ENCODE data around the gene TAS2R60.
"Not testable (repeated sequence)": the region's sequence is repeated elsewhere in the genome, so short reads cannot be mapped to it uniquely, and the experiment has no call there.

Gene TAS2R60, protein sequence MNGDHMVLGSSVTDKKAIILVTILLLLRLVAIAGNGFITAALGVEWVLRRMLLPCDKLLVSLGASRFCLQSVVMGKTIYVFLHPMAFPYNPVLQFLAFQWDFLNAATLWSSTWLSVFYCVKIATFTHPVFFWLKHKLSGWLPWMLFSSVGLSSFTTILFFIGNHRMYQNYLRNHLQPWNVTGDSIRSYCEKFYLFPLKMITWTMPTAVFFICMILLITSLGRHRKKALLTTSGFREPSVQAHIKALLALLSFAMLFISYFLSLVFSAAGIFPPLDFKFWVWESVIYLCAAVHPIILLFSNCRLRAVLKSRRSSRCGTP

GRCh38 chr7:143443153-143443552, at the start of gene TAS2R60:
Gene TAS2R60 (plus strand): TSS chr7:143443453. CDS start chr7:143443453, 0 bp downstream.
- DNase-seq (ENCODE audit: low read depth, low spot score) = no peak

DNA sequence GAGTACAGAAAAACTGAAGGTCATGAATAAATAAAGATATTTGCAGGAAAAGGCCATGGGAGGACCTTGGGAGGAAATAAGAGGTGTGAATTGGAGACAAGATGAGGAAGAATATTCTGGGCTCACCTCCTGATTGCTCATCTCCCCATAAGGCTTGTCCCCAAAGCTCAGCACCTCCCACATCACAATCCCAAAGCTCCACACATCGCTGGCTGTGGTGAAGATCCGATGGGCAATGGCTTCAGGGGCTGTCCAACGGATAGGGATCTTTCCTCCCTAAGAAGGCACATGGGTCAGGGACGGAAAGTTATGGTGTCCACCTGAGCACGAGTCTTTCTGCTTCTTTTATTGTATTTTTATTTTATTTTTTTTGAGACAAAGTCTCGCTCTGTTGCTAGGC, 49.2 kb upstream of the TAS2R60 start:
- no peak for DNase-seq (ENCODE audit: low read depth, low spot score)

DNA sequence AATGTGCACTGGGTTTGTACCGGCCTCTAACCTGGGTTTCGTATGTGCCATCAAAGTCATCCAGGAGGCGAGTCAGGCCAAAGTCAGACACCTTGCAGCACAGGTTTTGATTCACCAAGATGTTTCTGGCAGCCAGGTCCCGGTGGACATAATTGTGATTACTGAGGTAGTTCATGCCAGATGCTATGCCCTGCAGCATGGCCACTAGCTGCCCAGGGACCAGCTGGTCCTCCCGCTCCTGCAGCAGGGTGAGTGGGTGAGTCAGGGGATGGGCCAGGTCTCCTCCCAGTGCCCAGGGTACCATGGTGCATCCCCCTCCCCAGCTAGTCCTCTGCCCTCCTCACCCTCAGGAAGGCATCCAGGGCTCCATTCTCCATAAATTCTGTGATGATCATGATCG, 48.5 kb upstream of the TAS2R60 start:
- no peak for DNase-seq (ENCODE audit: low read depth, low spot score)

DNA sequence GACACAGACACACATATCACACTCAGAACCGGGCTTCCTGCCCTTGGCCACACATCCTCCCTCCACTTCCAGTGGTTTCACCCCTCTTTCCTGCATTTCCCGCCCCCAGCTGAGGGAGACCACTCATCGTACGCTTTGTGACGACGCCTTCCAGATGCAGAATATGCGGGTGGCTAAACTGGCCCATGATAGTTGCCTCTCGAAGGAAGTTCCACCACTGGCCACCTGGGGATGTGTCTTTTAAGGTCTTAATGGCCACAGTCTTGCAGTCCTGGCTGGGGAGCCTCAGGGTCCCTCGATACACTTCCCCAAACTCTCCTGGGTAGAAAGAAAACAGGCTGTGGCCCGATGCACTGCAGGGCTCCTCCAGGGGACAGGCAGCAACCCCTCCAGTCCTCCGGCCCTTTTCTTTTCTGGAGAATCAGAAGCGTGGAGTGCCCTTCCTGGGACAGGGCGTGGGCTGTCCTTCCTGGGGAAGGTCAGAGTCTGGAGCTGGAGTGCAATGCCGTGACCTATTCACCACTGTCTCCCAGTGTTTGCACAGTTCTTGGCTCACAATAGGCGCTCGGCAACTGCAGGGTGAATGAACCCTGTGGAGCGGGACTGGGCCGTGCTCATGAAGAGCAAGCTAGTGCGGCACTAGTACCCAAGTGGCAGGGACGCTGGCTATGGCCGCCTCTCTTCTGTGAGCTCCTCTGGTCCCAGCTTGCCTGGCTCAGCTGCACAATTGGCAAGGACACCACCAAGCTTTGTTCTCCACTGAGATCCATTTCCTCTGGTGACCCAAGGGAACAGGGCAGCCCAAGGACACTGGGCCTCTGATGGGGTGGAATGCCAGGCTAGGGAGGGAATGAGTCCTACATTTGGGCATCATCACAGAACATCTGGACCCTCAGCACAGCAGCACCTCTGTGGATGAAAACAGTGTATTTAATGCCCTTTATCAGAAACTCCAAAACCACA, 47.8 kb upstream of the TAS2R60 start:
- no peak for DNase-seq (ENCODE audit: low read depth, low spot score)

DNA sequence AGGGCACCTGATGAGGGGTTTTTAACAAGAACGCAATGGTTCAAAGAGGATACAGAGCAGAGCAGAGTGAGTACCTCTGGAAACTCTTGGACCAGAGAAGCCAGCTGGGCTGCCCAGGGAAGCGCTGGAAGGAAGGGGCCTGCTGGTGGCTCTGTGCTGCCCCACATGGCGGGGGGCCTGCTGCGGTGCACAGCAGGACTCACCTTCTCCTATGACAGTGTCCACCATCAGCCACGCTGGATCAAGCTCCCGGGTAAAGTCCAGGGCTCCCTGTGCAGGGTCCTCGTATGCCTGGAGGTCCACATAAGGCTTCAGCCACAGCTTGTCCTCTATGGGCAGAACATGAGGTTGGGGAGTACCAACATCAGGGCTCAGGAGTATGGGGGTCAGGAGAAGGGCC, 47.1 kb upstream of the TAS2R60 start:
- no peak for DNase-seq (ENCODE audit: low read depth, low spot score)

- DNase-seq (ENCODE audit: low read depth, low spot score) = no peak
Measured at GRCh38 chr7:143396625-143397556, 46.4 kb upstream of the TAS2R60 start.

DNA sequence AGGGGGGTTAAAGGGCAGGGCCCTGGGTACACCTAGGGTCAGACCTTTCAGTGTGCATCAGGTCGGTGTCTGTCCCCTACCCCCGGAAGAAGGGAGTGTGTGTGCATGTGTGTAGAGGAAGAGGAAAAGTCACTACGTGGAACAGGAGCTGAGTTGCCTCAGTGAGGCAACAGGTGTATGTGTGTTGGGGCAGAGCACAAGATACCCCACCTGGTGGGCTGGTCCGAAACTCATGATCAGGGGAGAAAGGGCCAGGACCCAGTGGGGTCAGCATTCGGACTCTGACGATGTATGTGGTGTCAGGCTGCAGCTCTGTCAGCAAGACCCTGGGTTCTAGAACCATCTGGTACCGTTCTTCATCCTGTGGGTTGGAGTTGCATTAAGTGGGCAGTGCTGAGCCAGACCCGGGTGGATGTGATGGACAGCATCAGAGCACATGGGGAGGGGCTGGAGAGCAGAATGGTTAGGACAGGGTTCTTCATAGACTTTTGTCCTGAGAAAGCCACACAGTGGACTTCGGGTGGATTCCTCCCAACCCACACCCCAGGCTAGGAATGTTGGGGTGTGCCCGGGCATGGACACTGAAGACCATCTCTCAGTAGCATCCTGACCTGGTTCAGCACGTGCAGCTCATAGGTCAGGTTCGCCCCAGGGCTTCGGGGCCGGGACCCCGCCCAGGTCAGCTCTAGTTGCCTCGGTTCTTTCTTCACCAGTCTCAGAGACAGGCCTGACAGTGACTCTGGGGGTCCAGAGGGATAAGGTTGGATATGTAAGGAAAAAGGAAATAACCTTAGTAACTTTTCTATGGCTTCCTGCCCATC, 45.3 kb upstream of the TAS2R60 start:
- DNase-seq (ENCODE audit: low read depth, low spot score) = no peak

- DNase-seq (ENCODE audit: low read depth, low spot score) = no peak
Measured at GRCh38 chr7:143398616-143399015, 44.6 kb upstream of the TAS2R60 start.

DNA sequence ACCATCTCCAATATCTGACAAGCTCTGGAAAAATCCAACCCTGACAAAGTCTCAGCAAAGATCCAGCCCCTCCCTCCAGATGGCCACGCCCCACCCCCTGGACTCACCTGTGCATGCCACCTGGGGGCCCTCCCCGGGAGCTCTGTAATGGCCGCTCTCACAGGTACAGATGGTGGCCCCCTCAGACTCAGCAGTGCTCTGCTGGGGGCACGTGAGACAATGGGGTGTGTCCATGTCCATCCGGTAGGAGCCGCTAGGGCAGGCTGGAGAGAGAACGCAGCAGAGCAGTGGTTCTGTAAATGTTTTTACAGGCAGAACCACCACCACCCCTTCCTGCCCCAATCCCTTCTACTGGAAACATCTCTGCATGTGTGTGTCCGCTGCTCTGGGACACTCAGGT, 44.1 kb upstream of the TAS2R60 start:
- no peak for DNase-seq (ENCODE audit: low read depth, low spot score)

DNA sequence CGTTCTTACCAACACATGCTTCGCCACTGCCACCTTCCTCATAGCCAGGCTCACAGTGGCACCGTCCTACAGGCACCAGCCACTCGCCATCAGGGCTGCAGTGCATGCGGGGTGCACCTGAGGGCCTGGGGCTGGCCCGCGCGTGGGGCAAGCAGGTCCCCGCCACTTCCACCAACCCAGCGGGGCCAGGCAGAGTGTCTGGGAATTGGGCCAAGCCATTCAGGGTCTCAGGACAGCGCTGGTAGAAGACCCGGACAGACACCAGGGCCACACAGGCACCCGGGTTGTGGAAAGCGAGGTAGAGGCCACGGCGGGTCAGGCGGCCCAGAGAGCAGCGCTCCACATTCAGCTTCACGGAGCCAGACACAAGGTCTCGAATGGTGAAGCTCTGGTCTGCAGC, 43.6 kb upstream of the TAS2R60 start:
- DNase-seq (ENCODE audit: low read depth, low spot score) = no peak

DNA sequence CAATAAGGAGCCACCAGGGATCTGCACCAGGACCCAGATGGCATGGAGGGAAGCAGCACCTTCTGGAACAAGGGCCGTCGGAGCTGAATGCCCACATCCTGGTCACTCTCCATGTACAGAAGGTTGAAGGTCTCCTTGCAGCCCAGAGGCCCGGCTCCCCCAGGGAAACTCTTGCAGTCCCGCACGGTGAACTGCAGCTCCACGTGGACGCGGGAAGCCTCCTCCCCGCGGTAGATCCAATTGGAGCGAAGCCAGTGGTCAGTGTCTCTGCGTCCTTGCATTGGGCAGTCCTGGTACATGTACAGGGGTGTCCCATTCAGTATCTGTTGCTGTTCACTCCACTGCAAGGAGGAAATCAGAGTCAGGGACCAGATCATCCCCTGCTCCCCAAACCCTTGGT, 42.0 kb upstream of the TAS2R60 start:
- no peak for DNase-seq (ENCODE audit: low read depth, low spot score)

DNA sequence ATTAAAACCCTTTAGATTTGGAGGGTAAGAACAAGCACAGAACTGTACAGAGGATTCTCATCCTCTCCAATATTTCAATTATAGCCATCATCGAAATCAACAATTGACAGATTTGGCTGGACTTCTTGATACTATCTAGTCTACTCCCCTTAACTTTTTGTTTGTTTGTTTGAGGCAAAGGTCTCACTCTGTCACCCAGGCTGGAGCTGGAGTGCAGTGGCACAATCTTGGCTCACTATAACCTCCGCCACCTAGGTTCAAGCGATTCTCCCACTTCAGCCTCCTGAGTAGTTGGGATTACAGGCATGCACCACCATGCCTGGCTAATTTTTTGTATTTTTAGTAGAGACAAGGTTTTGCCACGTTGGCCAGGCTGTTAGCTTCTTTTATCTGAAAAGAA, 41.0 kb upstream of the TAS2R60 start:
- DNase-seq (ENCODE audit: low read depth, low spot score) = not testable (repeated sequence)

GRCh38 chr7:143405173-143406001, 37.9 kb upstream of the TAS2R60 start:
- no peak for DNase-seq (ENCODE audit: low read depth, low spot score)

DNA sequence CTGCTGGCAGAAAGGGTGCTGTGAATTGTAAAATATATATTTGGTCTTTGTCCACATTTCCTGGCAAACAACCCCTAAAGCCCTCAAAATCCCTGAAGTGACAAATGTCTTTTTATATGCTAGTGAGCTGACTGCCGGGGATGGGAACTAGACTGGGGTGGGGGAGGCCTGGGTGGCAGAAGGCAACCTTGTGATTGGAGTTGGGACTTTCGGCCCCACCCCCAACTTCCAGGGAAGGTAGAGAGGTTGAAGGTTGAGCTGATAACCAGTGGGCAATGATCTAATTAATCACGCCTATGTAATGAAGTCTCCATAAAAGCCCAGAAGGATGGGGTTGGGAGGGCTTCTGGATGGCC, 37.3 kb upstream of the TAS2R60 start:
- no peak for DNase-seq (ENCODE audit: low read depth, low spot score)

DNA sequence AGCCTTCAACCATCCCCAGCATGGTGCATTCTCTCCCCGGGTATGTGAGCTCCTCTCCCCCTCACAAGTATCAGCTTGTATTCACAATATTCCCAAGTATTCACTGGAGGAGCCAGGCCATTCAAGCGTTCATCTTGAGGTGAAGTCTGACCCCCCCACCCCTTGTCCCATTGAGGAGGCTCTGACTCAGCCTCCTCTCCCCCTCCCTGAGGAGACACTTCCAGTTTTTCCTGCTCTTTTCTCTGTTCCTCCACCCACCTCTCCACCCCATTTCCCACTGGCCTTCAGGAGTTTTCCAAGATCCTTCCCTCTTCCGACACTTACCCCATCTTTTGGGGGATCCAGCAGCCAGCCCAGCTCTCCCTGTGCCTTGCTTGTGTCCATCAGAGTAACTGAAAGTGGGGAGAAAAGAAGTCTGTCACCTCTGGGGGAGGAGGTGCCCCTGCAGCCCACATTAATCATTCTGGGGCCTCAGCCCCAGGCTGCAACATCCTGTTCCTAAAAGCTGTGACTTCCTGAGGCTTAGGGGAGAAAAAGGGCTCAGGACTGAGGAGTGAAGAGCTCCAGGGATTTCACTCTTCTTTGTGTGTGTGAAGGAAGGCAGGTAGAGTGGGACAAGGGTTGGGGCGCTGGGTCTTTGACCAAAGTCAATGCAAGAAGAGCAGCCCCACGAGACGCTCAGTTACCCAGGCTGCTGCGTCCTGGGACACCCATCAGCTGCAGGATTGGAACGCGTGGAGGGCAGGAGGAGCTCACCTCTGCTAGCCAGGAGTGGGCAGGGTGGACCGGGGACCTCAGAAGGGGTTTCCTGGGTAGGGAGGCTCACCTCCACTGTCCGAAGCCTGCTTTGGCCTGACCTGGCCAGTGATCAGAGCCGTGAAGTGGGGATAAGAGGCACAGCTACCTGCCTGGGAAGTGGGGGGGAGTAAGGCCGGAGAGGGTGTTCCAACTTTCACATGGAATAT, 35.7 kb upstream of the TAS2R60 start:
- DNase-seq (ENCODE audit: low read depth, low spot score) = no peak

DNA sequence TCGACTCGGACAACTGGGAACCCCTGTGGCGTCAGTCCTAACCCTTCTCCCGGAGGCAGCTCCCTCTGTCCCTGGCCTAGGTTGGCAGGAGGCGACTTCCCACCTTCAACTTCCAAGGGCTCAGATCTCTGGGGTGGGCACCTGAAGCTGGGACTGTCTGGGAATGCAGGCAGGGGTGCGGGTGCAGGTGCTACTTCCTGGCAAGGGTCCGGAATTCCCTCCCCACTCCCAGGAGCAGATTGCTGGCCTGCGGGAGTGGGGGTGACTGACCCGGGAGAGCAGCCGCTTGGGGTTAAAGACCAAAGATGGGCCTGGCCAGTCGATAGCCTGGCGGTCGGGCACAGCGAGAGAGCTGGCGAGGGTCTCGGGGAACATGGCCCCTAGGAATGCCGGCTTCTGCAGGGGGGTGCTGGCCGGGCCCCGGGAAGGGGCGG, 35.0 kb upstream of the TAS2R60 start:
- DNase-seq (ENCODE audit: low read depth, low spot score) = no peak

DNA sequence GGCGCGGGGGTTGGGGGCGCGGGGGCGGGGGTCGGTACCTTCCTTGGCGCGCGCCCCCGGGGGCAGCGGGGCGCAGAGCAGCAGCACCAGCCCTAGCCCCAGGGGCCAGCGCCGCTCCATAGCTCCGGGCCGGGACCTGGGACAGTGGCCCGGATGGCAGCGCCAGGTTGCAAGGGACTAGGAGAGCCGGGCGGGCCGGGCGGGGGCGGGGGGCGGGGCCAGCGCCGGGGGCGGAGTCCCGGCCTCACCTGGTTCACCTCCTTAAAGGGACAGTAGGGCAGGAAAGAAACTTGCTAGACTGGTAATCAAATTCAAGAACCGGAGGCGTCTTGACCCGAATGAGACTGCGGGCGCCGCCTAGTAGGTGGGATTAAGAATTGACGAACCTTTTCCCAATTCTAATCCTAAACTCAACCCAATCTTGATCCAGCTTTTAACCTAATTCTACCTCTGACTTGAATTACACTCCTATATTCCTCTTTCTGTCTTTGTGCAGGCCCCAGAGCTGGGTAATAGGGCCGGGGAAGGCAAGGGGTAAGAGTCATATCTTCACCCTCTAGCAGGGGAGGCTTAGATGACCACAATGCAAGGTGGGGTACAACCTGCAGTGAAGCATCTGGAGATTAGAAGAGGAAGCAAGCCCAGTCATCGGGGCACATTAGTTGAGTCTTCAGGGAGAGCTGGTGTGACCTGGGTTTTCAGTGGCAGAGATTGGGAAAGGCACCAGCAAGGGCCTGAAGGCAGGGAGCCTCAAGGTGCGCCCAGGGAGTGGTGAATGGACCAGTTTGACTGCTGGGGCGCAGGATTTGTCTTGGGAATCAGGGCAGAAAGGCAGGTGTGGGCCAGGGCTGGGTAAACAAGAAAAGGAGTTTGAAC, 34.3 kb upstream of the TAS2R60 start, which contains the start of gene EPHA1:
Gene EPHA1, minus strand, starts transcription at position 171 of the 876 bp plus-strand sequence. Its CDS starts 51 bp downstream, at position 120.
- DNase-seq (ENCODE audit: low read depth, low spot score) = no peak
